Mesendoderm (in vitro differentiated cells): ENCODE results near the gene GPR176.

ENCODE experiments used
- DNase-seq: peaks from one replicate; pipeline ENCODE4 v3.0.0; 2013
- H2AK5ac ChIP-seq: 2 replicates; pipeline ENCODE4 v1.6.1; 2013; ENCODE audit warnings: low read length, inconsistent platforms
- H2BK120ac ChIP-seq: 2 replicates; pipeline ENCODE4 v1.6.1; 2013; ENCODE audit warnings: low read depth, mild to moderate bottlenecking, low read length, moderate library complexity, mixed read lengths
- H2BK15ac ChIP-seq: replicated peaks from 2 replicates; pipeline ENCODE4 v1.6.1; 2013; ENCODE audit warnings: low read depth, mild to moderate bottlenecking, moderate library complexity
- H2BK5ac ChIP-seq: 2 replicates; pipeline ENCODE4 v1.6.1; 2013; ENCODE audit warnings: low read length, inconsistent platforms
- H3K18ac ChIP-seq: 2 replicates; pipeline ENCODE4 v1.6.1; 2013; ENCODE audit warnings: mild to moderate bottlenecking, low read length, mixed read lengths
- H3K23ac ChIP-seq: one replicate; pipeline ENCODE4 v1.6.1; 2013; ENCODE audit warnings: low read length
- H3K27ac ChIP-seq: 2 replicates; pipeline ENCODE4 v1.5.1; 2013; ENCODE audit warnings: low read depth, mild to moderate bottlenecking, inconsistent platforms, low read length, moderate library complexity
- H3K27me3 ChIP-seq: 2 replicates; pipeline ENCODE4 v1.6.1; 2013; ENCODE audit warnings: low read length, control low read depth, mild to moderate bottlenecking, inconsistent platforms; ENCODE audit not compliant: insufficient read depth, poor library complexity
- H3K36me3 ChIP-seq: 2 replicates; pipeline ENCODE4 v1.6.1; 2013; ENCODE audit warnings: low read length, inconsistent platforms; ENCODE audit not compliant: control insufficient read depth, insufficient read depth
- H3K4ac ChIP-seq: one replicate; pipeline ENCODE4 v1.6.1; 2013; ENCODE audit warnings: low read depth, mild to moderate bottlenecking, low read length, moderate library complexity
- H3K4me1 ChIP-seq: 2 replicates; pipeline ENCODE4 v1.6.1; 2013; ENCODE audit warnings: low read depth, low read length, inconsistent platforms; ENCODE audit not compliant: control insufficient read depth
- H3K4me2 ChIP-seq: 2 replicates; pipeline ENCODE4 v1.6.1; 2013; ENCODE audit warnings: low read length
- H3K4me3 ChIP-seq: 2 replicates; pipeline ENCODE4 v1.5.1; 2013; ENCODE audit warnings: mild to moderate bottlenecking, low read length
- H3K56ac ChIP-seq: one replicate; pipeline ENCODE4 v1.6.1; 2013; ENCODE audit warnings: low read length
- H3K79me1 ChIP-seq: 2 replicates; pipeline ENCODE4 v1.6.1; 2013; ENCODE audit warnings: low read length, inconsistent platforms
- H3K79me2 ChIP-seq: 2 replicates; pipeline ENCODE4 v1.6.1; 2013; ENCODE audit warnings: mild to moderate bottlenecking, low read length; ENCODE audit not compliant: control insufficient read depth, insufficient read depth
- H3K9ac ChIP-seq: 2 replicates; pipeline ENCODE4 v1.6.1; 2013; ENCODE audit warnings: low read length, inconsistent platforms
- H4K5ac ChIP-seq: one replicate; pipeline ENCODE4 v1.6.1; 2013; ENCODE audit warnings: low read length
- H4K8ac ChIP-seq: one replicate; pipeline ENCODE4 v1.6.1; 2013; ENCODE audit warnings: low read depth, mild to moderate bottlenecking, control low read depth, low read length, moderate library complexity
- WGBS: extraction: QIAGEN DNeasy Blood & Tissue Kit; methylation state at CpG from one replicate; pipeline ENCODE4 v1.1.7; 2013; ENCODE audit warnings: low lambda C conversion rate, missing lambda C conversion rate; ENCODE audit not compliant: insufficient coverage; ENCODE audit errors: extremely low coverage; 5-methylcytosine and 5-hydroxymethylcytosine counted together

GPR176 gene

DNA sequence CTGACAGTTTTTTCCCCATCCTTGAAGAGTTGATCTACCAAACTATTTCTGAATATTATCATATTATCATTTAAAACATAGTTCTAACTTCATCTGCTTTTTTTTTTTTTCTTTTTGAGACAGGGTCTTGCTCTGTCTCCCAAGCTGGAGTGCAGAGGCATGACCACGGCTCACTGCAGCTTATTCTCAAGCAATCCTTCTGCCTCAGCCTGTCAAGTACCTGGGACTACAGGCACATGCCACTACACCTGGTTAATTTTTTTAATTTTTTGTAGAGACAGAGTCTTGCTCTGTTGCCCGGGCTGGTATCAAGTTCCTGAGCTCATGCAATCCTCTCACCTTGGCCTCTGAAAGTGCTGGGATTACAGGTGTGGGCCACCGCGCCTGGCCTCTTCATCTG lies 15.2 kb upstream of the GPR176 start:
- H3K4me1 ChIP-seq, result no peaks in the 10 kb centered on the region
- no CpG with 5 or more reads among the region's 4 CpGs for WGBS

DNA sequence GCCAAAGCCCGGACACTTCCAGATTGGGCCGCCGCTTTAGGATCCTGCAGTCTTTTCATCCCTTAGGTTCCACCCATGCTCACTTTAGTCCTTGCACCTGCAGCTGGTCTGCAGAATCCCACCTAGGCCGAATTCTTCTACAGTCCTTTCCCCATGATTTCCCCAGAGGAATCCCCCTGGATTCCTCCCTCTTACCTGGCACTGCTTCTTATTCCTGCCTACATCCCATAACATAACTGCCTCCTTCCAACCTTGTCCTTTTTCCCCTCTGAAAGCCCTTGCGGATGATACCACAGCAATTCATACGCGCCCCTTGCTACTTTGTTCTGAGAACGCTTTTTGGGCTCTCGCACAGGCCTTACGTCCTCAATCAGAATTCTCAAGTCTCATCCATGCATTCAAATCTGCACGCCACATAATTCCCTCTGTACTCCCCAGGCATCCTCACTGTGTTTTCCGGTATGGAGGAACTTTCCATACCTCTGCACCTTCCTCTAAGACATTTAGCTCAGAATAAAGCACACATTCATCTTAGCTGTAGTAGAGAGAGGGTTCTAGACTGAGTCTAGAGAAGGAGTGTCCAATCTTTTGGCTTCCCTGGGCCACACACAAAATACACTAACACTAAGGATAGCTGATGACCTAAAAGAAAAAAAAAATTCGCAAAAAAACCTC lies 14.5 kb upstream of the GPR176 start:
- no peak overlapping the region for H2BK15ac ChIP-seq
- H3K4me2 ChIP-seq, result peak overlapping the region; percentile 88
- H3K4me1 ChIP-seq, result no peaks in the 10 kb centered on the region
- peak overlapping the region; percentile 80 for H3K4me3 ChIP-seq
- no peak overlapping the region for H3K4ac ChIP-seq
- WGBS, result no CpG with 5 or more reads among the region's 13 CpGs
- H4K8ac ChIP-seq, result no peak overlapping the region
- H3K27me3 ChIP-seq, result no peaks in the 10 kb centered on the region
- no peak overlapping the region for H3K23ac ChIP-seq
- no peaks in the 10 kb centered on the region for H3K79me1 ChIP-seq
- H3K18ac ChIP-seq, result peak overlapping the region; percentile 52
- H3K9ac ChIP-seq, result peak overlapping the region; percentile 82
- no peak for DNase-seq
- no peaks in the 10 kb centered on the region for H3K79me2 ChIP-seq
- H2BK5ac ChIP-seq, result no peak overlapping the region
- H2AK5ac ChIP-seq, result no peak overlapping the region
- peak overlapping the region; percentile 1 for H2BK120ac ChIP-seq
- H3K27ac ChIP-seq, result peak overlapping the region; percentile 20
- H3K56ac ChIP-seq, result peak overlapping the region; percentile 94
- H4K5ac ChIP-seq, result no peak overlapping the region
- no peaks in the 10 kb centered on the region for H3K36me3 ChIP-seq

More for the DNA sequence above, 15.2 kb upstream of the GPR176 start:
- no peak overlapping the region for H2BK15ac ChIP-seq
- no peak overlapping the region for H3K27ac ChIP-seq
- no peak overlapping the region for H3K18ac ChIP-seq
- no peak overlapping the region for H4K8ac ChIP-seq
- H3K23ac ChIP-seq, result no peak overlapping the region
- no peak for DNase-seq
- H3K56ac ChIP-seq, result no peak overlapping the region
- no peak overlapping the region for H3K9ac ChIP-seq
- no peak overlapping the region for H3K4me3 ChIP-seq
- H2BK5ac ChIP-seq, result no peak overlapping the region
- H2AK5ac ChIP-seq, result no peak overlapping the region
- H2BK120ac ChIP-seq, result no peak overlapping the region
- no peak overlapping the region for H3K4ac ChIP-seq
- H3K4me2 ChIP-seq, result no peak overlapping the region
- no peaks in the 10 kb centered on the region for H3K27me3 ChIP-seq
- no peak overlapping the region for H4K5ac ChIP-seq
- H3K79me2 ChIP-seq, result no peaks in the 10 kb centered on the region
- H3K79me1 ChIP-seq, result no peaks in the 10 kb centered on the region
- no peaks in the 10 kb centered on the region for H3K36me3 ChIP-seq

DNA sequence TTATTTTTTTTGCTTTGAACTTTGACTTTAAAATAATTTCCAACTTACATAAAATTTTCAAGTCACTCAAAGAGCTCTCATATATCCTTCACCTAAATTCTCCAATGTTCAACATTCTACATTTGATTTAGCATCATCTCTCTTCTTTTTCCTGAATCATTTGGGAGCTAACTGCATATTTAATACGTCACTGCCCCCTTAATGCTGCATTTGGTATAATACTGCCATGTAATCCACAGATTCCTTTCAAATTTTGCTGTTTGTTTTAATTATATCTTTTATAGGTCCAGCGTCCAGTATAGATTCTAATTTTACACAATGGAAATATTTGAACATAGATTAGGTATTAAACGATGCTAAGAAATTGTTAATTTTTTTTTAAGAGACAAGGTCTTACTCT lies 11.5 kb upstream of the GPR176 start:
- H3K56ac ChIP-seq, result no peak overlapping the region
- H3K4me2 ChIP-seq, result no peak overlapping the region
- no peak overlapping the region for H3K27ac ChIP-seq
- H3K79me1 ChIP-seq, result no peaks in the 10 kb centered on the region
- H2BK15ac ChIP-seq, result no peak overlapping the region
- H3K9ac ChIP-seq, result no peak overlapping the region
- no peak for DNase-seq
- H2BK5ac ChIP-seq, result no peak overlapping the region
- no peak overlapping the region for H3K23ac ChIP-seq
- no peak overlapping the region for H4K5ac ChIP-seq
- WGBS, result no CpG with 5 or more reads among the region's 3 CpGs
- H3K18ac ChIP-seq, result no peak overlapping the region
- no peaks in the 10 kb centered on the region for H3K4me1 ChIP-seq
- H3K79me2 ChIP-seq, result no peaks in the 10 kb centered on the region
- no peak overlapping the region for H2AK5ac ChIP-seq
- no peaks in the 10 kb centered on the region for H3K36me3 ChIP-seq
- no peak overlapping the region for H2BK120ac ChIP-seq
- H4K8ac ChIP-seq, result no peak overlapping the region
- no peak overlapping the region for H3K4me3 ChIP-seq
- no peaks in the 10 kb centered on the region for H3K27me3 ChIP-seq
- no peak overlapping the region for H3K4ac ChIP-seq

DNA sequence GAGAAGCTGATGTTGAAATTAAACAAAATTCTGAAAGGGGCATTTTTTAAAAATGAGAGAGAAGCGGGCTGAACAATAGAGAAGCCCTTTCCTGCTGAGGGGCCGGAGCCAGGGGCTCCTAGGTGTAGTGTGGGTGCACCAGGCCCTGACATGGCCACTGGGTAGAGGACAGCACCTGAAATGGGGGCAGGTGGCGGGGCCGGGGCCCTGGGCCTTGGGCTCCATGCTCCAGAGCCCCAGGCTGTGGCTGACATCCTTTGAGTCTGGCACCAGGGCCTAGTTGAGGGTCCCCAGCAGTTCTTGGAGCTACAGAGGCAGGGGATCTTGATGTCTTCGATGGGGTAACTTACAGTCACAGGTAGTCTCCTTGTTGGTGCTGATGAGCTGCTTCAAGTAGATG lies 6.5 kb upstream of the GPR176 start:
- no peak overlapping the region for H2AK5ac ChIP-seq
- no peak overlapping the region for H3K4ac ChIP-seq
- H3K36me3 ChIP-seq, result no peaks in the 10 kb centered on the region
- no peak for DNase-seq
- H3K4me2 ChIP-seq, result no peak overlapping the region
- no peaks in the 10 kb centered on the region for H3K4me1 ChIP-seq
- no peak overlapping the region for H3K23ac ChIP-seq
- H3K56ac ChIP-seq, result no peak overlapping the region
- H3K9ac ChIP-seq, result no peak overlapping the region
- H2BK120ac ChIP-seq, result no peak overlapping the region
- no peaks in the 10 kb centered on the region for H3K79me2 ChIP-seq
- no peak overlapping the region for H3K4me3 ChIP-seq
- H4K8ac ChIP-seq, result no peak overlapping the region
- peak overlapping the region; percentile 45 for H3K18ac ChIP-seq
- no peaks in the 10 kb centered on the region for H3K27me3 ChIP-seq
- no peak overlapping the region for H4K5ac ChIP-seq
- no CpG with 5 or more reads among the region's 5 CpGs for WGBS
- H3K79me1 ChIP-seq, result no peaks in the 10 kb centered on the region
- no peak overlapping the region for H3K27ac ChIP-seq
- H2BK5ac ChIP-seq, result no peak overlapping the region
- H2BK15ac ChIP-seq, result no peak overlapping the region

DNA sequence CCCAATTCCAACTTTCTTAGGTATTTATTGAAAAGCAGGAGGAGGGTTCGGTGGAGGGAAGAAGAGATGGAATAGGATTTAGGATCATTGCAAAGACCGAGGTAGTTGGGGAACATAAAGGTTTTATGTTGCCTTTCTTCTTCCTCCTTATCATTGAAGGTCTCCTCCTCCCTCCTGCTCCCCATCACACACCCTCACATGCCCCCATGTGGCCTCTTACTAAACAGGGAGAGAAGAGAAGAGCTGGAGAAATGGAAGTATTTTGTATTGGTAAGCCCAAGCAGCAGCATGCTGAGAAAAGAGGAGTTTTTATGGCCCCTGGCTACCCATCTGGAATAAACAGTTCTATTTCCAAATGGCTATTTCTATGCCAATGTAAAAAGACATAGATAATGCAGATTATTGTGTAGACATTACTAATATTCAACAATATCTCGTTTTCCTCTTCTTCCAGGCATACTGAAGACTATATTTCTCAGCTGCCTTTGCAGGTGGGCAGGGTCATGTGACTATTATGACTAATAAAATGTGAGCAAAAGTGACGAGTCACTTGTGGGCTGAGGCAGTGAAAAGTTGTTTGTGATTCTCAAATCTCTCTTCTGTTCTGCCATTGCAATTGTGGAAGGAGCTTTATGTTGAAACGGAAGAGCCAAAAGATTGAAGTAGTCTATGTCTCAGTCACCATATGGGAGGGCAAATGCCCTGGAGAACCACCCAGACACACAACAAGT lies 5.2 kb upstream of the GPR176 start:
- Histone ChIP-seq H4K5ac (no peak overlapping the region), H3K56ac (no peak overlapping the region), H3K27me3 (no peaks in the 10 kb centered on the region), H4K8ac (no peak overlapping the region), H3K79me1 (no peaks in the 10 kb centered on the region), H3K4ac (no peak overlapping the region), H3K36me3 (no peaks in the 10 kb centered on the region), H3K79me2 (no peaks in the 10 kb centered on the region), H3K4me2 (no peak overlapping the region), H3K4me3 (no peak overlapping the region), H3K27ac (no peak overlapping the region), H2BK5ac (no peak overlapping the region), H3K18ac (no peak overlapping the region), H3K4me1 (no peaks in the 10 kb centered on the region), H2AK5ac (no peak overlapping the region), H2BK120ac (no peak overlapping the region), H3K9ac (no peak overlapping the region), H3K23ac (no peak overlapping the region), H2BK15ac (no peak overlapping the region)
- WGBS, result no CpG with 5 or more reads among the region's 5 CpGs
- peak; percentile 49 for DNase-seq
